ENCODE measurements around the gene CD86. TPM values are rescaled to one million over a fixed set of nuclear protein-coding genes. Genes with fewer than 3 reads are reported as not detected.

The CD86 gene
- total and polyA plus RNA-seq, 2 donors from 2014 or later: 1.3 to 6.3 TPM

- H3K27ac ChIP-seq (ENCODE audit: low read depth in 2 of 2, low read length in 2 of 2): no peak overlapping the region
- DNase-seq (no peak), FAIRE-seq (no peak)
- H3K9me3 ChIP-seq (ENCODE audit: control insufficient read depth in 2 of 3, insufficient read depth in 1 of 3, low read length in 3 of 3): no peaks in the 10 kb centered on the region
- intact Hi-C loops (cut with DNase I): no loop called here
- no peak overlapping the region for H3K4me3 ChIP-seq (ENCODE audit: low read length in 3 of 3)
- H3K36me3 ChIP-seq (ENCODE audit: control insufficient read depth in 2 of 3, insufficient read depth in 3 of 3, low read length in 3 of 3): no peaks in the 10 kb centered on the region
- no peaks in the 10 kb centered on the region for H3K27me3 ChIP-seq (ENCODE audit: control insufficient read depth, insufficient read depth, low read length)
- TF ChIP-seq CTCF (IDR thresholded peaks at IDR 0.05; ENCODE audit: borderline replicate concordance, extremely low read depth, insufficient read depth): no peak
- no peak overlapping the region for H3K9ac ChIP-seq (ENCODE audit: low read length in 3 of 3)
- H3K4me1 ChIP-seq (ENCODE audit: control insufficient read depth in 2 of 3, insufficient read depth in 2 of 3, low read depth in 1 of 3, low read length in 3 of 3): no peaks in the 10 kb centered on the region
Observed at GRCh38 chr3:122023335-122023910, 31.7 kb upstream of the CD86 start.

GRCh38 chr3:122024800-122025199 lies 30.4 kb upstream of the CD86 start:
- DNase-seq: no peak
- intact Hi-C loops (cut with DNase I): no loop called here
- no peak for TF ChIP-seq CTCF (IDR thresholded peaks at IDR 0.05; ENCODE audit: borderline replicate concordance, extremely low read depth, insufficient read depth)
- Histone ChIP-seq H3K36me3 (ENCODE audit: control insufficient read depth in 2 of 3, insufficient read depth in 3 of 3, low read length in 3 of 3) (no peaks in the 10 kb centered on the region), H3K27ac (ENCODE audit: low read depth in 2 of 2, low read length in 2 of 2) (no peak overlapping the region), H3K4me1 (ENCODE audit: control insufficient read depth in 2 of 3, insufficient read depth in 2 of 3, low read depth in 1 of 3, low read length in 3 of 3) (no peaks in the 10 kb centered on the region), H3K9ac (ENCODE audit: low read length in 3 of 3) (no peak overlapping the region), H3K4me3 (ENCODE audit: low read length in 3 of 3) (no peak overlapping the region), H3K27me3 (ENCODE audit: control insufficient read depth, insufficient read depth, low read length) (no peaks in the 10 kb centered on the region), H3K9me3 (ENCODE audit: control insufficient read depth in 2 of 3, insufficient read depth in 1 of 3, low read length in 3 of 3) (no peaks in the 10 kb centered on the region)
- FAIRE-seq: no peak

- H3K4me1 ChIP-seq (ENCODE audit: control insufficient read depth in 2 of 3, insufficient read depth in 2 of 3, low read depth in 1 of 3, low read length in 3 of 3): no peaks in the 10 kb centered on the region
- TF ChIP-seq CTCF (IDR thresholded peaks at IDR 0.05; ENCODE audit: borderline replicate concordance, extremely low read depth, insufficient read depth): no peak
- intact Hi-C loops (cut with DNase I): no loop called here
- FAIRE-seq (no peak), DNase-seq (no peak)
- H3K9ac ChIP-seq (ENCODE audit: low read length in 3 of 3): no peak overlapping the region
- no peak overlapping the region for H3K27ac ChIP-seq (ENCODE audit: low read depth in 2 of 2, low read length in 2 of 2)
- H3K9me3 ChIP-seq (ENCODE audit: control insufficient read depth in 2 of 3, insufficient read depth in 1 of 3, low read length in 3 of 3): no peaks in the 10 kb centered on the region
- no peaks in the 10 kb centered on the region for H3K27me3 ChIP-seq (ENCODE audit: control insufficient read depth, insufficient read depth, low read length)
- H3K36me3 ChIP-seq (ENCODE audit: control insufficient read depth in 2 of 3, insufficient read depth in 3 of 3, low read length in 3 of 3): no peaks in the 10 kb centered on the region
- H3K4me3 ChIP-seq (ENCODE audit: low read length in 3 of 3): no peak overlapping the region
Observed at GRCh38 chr3:122025296-122025695, 29.9 kb upstream of the CD86 start.

Data from kidney (tissue), 14 donors.